ENCODE data around the gene AATF.
"Not testable (repeated sequence)": the region's sequence is repeated elsewhere in the genome, so short reads cannot be mapped to it uniquely, and the experiment has no call there.

Gene AATF

DNA sequence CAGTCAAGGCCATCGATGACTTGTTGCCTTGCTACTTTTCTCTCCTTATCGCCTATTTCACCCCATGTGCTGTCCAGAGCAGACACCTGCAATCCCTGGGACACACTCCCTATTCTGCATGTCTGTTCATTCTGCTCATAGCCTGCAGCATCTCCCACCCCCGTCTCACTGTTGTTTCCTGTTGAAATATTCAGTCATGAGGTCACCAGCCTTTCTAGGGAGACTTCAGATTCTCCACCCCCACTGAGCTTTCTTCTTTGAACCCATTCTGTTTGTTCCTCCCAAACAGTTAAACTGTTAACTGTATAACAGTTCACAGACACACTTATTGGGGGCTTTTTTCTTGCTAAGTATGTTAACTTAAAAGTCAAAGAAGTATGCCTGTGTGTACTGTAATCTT, 94.4 kb downstream of the AATF start:
- no peak for DNase-seq (ENCODE audit: low read depth in 1 of 2, low spot score in 1 of 2)

DNA sequence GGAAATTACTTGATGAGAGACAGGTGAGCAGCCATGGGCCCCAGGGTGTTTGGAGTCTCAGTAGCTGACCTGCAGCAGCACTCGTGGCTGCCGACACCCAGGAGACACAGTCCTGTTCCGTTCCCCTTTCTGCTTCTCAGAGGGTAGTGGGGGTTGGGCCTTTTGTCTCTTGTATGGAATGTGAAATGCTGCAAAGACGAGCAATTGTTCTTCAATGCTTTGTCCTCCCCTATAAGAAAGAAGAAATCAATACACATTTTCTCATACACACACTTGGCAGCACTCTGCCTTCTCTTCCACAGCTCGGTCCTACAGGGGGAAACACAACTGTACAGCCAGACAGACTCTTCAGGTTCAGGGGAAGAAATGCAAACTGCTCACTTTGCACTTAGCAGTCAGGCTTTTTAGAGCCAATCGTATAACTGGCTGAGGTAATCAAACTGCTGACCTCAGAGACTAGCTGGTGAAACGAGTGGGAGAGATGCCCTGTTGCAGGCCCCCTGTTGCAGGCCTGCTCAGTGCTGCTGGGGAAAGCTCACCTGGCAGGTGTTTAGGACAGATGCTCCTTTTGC, 96.7 kb downstream of the AATF start:
- DNase-seq (ENCODE audit: low read depth in 1 of 2, low spot score in 1 of 2): no peak

DNA sequence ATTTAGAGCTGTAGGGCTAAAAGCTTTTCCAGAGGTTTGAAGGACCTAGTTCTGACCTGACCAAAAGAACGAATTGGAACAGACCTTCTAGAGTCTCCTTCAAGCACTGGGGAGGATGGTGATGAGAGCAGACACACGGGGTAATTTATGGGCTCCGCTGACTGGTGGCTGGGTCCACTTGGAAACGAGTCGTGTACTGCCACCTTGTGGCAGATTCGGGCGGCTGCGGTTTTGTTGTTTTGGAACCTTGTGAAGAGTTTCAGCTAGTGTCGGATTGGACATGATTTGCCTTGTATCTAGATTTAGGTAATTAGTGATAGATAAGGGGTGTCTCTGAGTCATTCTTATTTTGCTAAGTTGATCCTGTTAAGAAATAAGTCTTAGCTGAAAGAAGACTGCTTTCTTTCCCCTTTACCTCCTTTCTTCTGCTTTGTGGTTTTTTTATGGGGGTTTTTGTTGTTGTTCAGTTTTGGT, 98.9 kb downstream of the AATF start:
- DNase-seq (ENCODE audit: low read depth in 1 of 2, low spot score in 1 of 2): peak; percentile 59

DNA sequence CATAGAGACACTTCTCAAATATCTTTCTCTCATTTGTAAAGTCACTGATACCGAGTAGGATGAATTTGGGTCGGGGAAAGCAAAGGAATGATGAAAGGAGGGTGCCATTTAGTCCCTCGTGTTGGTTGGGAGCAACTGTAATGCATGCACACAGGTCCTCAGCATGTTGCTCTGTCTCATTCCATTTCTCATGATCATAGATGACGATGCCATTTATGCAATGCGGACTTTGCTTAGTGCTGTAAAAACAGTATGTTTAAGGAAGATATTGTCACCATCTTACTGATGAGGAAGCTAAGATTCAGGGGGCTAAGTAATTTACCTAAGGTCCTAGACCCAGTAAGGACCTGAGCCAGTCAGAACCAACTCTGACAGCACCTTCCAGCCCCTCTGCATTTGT, 100.1 kb downstream of the AATF start:
- no peak for DNase-seq (ENCODE audit: low read depth in 1 of 2, low spot score in 1 of 2)

DNA sequence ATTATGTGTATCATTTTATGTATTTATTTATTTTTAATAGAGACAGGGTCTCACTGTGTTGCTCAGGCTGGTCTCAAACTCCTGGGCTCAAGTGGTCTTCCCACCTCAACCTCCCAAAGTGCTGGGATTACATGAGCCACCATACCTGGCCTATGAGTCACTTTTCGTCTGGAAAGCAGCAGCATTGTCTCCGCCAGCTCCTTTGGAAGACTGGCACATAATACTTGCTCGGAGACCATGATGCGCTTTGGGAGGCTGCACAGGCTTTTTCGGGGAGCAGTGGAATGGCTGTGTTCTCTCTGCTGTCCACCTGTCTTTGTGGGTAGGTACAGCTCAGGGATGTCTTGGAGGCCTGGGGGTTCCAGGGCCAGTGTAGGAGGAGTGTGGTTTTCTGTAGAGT, 102.2 kb downstream of the AATF start:
- no peak for DNase-seq (ENCODE audit: low read depth in 1 of 2, low spot score in 1 of 2)

DNA sequence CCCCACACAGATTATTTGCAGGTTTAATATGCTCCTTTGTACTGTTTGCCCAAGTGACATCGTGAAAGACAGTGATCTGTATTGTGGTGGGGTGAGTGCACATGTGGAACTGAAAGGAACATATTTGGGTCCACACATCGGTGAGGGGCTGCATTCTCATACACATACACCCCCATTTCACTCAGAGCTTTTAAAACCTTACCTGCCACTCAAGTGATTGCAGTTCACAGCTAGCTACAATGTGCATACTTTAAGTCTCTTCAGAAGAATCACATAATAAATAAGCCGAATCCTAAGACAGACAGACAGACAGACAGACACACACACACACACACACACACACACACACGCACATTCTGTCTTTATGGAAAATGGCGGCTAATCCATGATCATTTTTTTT, 102.6 kb downstream of the AATF start:
- no peak for DNase-seq (ENCODE audit: low read depth in 1 of 2, low spot score in 1 of 2)

DNA sequence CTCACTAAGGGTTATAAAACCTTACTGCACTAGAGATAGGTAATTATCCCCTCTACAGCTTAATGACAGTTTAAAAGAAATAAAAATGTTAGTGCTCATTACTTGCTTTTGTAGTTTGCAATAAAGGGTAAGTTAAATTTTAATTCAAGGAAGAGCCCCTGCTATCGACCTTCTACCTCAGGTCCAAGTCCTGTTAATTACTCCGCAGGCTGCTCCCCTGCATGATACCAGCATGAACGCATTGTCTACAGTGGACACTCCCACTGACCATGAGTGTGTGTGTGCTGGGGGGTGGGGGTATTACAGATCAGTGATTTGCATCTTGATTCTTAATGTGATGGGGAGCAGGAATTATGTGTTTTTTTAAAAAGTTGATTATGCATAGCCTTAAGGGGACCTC, 103.1 kb downstream of the AATF start:
- DNase-seq (ENCODE audit: low read depth in 1 of 2, low spot score in 1 of 2): no peak

DNA sequence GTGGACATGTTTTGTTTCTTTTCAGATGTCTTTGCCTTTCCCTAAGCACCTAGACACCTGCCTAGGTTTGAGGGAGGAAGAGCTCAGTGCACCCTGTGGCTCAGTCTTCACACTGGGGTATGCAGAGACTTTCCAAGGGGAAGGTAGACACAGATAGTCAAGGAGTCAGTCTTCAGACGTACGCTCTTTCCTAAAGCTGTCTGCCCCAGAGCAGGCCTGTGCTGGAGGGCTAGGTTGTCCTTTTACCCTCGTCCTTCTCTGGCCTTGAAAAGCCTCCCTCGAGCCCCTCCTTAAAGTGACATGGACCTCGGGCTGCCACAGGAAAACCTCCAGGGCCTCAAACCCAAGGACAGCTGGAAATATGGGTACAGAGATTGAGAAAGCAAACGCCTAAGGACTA, 103.7 kb downstream of the AATF start:
- DNase-seq (ENCODE audit: low read depth in 1 of 2, low spot score in 1 of 2): no peak

DNA sequence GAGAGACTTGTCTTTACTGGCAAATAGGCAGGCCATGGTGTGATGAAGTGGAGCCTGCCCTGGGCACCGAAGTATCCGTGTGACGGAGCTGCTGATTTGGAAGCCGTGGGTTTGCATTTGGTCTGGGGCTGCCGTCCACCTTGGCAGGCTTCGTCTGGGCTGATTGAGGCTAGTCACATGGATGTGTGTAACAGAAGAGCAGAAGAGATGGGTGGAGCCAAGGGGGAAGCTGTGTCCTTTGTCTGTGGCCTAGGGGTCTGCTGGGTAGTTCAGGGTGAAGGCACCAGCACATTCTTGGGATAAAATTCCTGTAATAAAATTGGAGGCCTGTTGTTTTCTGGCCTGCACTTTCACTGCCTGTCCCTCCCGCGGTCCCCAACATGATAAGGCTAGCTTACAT, 106.1 kb downstream of the AATF start:
- no peak for DNase-seq (ENCODE audit: low read depth in 1 of 2, low spot score in 1 of 2)

DNA sequence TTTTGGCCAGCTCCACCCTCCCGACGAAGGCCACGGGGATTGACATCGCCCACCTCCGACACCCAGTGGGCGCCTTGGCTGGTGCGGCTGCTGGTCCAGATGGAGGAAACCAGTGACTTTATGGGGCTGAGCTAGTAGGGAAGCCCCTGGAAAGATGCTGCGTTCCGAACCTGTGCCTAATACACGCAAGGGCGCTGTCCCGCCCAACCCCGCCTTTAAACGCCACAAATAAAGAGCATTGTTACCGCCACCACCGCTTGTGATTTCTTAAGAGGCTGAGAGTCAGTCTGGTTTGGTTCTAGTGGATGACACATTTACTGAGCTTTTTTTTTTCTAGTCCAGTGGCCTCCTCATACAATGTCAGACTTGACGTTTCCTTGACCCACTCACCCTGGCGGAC, 107.9 kb downstream of the AATF start:
- DNase-seq (ENCODE audit: low read depth in 1 of 2, low spot score in 1 of 2): no peak

DNA sequence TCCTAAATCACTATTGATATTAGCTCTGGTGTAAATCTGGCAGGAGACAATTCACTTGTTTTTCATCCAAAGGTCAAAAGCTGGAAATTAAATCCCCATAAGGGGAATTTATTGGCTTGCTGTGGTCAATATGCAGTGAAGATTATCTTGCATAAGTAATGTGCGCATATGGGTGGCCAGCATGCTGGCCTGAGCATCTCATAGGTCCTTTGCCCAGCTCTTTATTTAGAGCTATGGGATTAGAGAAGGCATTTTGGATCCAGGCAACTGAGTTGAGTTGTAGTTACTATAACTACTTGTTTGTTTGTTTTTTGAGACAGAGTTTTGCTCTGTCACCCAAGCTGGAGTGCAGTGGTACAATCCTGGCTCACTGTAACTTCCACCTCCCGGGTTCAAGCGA, 110.7 kb downstream of the AATF start:
- DNase-seq (ENCODE audit: low read depth in 1 of 2, low spot score in 1 of 2): no peak

DNA sequence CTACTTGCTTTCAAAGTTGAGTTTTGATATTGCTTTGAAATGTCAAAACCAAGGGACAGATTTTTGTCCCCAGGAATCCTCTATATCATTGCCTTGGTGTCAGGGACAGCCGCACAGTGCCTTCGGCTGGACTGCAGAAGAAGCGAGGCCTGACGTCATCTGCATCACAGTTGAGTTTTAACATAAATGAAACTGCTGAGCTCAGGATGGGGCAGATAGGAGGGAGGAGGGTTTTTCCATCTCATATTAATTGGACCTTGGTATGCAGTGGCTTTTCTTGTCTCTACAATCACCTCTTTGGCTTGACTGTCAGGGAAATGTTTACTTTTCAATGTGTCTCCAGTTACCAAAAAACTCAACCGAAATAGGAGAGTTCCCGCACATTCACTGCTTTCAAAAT, 111.3 kb downstream of the AATF start:
- DNase-seq (ENCODE audit: low read depth in 1 of 2, low spot score in 1 of 2): no peak

DNA sequence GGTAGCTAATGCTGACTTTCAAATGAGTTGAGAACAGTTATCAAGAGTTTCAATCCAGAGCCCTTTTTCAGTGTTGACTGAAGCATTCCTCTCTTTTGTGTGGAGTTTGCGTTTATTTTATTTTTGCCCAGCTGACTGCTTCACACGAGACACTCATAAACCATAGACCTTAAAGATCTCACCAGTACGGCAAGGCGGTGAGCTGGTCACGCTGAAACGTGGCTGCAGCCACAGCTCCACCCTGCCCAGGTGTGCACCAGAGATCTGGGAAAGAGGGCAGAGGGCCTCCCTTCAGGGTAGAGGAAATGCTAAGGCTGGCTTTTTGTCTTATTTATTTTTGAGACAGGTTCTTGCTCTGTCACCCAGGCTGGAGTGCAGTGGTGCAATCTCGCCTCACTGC, 112.2 kb downstream of the AATF start:
- no peak for DNase-seq (ENCODE audit: low read depth in 1 of 2, low spot score in 1 of 2)

DNA sequence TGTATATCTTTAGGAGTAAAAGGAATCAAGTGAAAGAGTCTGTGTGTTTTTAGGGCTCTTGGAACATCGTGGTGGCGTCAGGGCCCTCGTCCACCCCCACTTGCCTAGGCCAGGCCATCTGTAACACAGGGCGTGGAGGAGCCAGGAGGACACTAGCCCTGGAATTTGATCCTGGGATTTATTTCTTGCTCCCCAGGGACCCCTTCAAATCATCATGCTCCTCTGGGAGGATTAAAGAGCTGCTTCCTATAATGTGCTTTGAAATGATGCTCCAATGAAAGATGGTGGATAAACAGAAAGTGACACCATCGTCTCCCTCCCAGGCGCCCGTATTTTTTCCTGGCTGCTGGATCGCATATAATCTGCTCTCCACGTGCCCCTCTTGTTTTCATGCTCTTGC, 113.3 kb downstream of the AATF start:
- DNase-seq (ENCODE audit: low read depth in 1 of 2, low spot score in 1 of 2): no peak

DNA sequence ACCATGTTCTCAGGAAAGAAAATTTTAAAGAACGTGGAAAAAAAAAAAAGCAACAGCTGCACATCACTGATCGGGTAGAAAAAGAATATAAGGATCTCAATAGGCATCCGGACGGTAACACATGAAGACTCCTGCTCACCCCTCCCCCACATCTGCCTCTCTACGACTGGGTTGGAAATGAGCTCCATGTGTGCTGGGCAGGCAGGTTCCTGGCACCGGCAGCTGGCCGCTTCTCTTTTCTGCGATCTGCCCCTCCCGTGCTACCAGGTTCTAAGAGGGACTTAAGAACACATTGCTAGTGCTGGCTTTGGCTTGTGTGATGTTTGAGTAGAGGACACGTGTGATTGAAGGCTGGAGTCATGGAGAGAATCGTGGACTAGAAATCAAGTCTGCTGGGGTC, 115.5 kb downstream of the AATF start:
- DNase-seq (ENCODE audit: low read depth in 1 of 2, low spot score in 1 of 2): no peak

DNA sequence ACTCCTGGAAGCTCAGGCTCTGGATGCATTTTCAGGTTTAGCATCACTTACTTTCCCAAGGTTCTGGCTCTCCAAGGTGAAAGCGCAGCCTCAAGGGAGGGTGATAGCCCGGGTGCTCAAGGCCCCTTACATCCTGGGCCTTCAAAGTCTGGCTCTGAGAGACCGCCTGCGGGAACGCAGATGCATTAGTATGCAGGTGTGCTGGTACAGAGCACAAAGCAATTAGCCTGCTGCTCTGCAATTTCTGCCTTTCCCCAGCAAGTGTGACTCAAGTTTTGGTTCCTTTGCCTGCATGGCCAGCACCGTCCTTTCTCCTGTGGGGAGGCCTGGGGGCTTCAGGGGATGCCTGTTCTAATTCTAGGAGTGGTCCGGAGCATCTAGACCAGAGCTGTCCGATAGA, 116.2 kb downstream of the AATF start:
- no peak for DNase-seq (ENCODE audit: low read depth in 1 of 2, low spot score in 1 of 2)

DNA sequence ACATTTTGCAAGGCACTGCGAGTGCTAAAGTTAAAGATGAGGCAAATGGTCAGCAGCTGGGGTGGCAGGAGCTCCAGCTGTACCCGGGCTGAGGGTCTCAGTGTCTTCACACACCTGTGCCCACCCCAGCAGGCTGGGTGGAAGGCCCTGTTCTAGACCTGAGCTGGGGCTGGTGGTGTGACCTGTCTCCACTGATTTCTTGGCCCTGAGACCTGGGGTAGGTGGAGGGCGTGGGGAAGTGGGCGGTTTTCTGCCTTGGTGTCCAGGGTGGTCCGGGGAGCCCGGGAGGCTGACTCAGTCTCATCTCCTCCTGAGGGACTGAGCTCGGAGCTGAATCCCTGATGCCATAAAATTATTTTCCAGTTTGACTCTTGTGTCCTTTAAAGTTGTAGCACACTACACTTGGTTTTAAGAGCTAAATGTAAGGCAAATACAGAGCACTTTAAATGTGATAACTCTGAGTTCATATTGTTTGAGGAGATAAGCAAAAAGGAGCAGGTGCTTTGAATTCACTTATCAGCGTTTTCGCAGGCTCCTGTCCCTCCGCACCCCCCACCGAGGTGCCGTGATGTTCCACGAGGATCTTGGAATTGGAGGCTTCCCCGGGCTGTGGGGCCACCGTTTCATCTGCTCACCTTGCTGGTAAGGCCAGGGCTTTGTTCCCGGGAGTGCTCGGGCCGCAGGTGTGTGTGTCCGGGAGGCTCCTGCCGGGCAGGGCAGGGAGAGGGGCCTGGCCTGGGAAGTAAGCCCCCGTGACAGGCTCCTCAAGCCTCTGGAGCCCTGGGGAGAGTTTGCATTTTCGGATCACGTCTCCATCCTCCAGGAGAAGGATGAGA, 117.0 kb downstream of the AATF start:
- no peak for DNase-seq (ENCODE audit: low read depth in 1 of 2, low spot score in 1 of 2)

DNA sequence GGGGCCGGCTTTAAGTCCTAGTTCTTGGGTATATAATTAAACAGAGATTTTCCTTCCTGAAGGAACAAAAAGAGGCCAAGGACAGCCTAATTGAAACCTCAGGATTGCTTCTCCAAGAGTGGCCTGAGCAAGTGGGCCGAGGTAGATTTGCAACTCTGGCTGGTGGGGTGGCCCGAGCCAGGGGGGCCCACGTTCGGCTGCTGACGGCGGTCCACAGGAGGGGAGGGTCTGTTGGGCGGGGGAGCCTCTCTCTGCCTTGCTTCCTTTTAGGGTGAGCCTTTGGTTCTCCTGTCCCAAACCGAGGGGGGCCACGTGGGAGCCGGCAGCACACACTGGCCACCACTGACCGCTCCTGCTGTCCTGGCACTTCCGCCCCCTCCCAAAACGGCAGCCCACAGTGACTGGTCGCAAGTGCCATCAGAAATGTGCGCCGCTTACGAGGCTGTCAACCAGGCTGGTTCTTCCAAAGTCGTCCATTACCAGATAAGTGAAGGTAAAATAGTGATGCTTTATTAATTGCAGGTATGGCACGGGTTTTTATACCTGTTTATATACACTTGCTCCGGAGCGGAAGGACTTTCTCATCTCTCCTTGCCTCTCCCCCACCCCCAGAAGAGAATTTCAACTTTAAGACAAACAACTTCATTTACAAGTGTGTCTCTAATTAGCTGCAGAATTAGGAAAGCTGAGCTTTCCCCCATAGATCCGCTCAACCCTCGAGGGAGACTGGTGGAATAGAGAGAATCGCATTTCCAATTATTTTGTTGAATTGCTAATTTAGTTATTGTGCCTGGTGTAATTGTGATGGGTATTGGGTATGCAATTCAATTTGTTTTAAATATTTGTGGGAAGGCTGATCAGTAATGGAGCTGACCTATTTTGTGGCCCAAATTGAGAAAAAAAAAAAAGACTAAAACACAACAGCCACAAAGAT, 117.8 kb downstream of the AATF start:
- no peak for DNase-seq (ENCODE audit: low read depth in 1 of 2, low spot score in 1 of 2)

DNA sequence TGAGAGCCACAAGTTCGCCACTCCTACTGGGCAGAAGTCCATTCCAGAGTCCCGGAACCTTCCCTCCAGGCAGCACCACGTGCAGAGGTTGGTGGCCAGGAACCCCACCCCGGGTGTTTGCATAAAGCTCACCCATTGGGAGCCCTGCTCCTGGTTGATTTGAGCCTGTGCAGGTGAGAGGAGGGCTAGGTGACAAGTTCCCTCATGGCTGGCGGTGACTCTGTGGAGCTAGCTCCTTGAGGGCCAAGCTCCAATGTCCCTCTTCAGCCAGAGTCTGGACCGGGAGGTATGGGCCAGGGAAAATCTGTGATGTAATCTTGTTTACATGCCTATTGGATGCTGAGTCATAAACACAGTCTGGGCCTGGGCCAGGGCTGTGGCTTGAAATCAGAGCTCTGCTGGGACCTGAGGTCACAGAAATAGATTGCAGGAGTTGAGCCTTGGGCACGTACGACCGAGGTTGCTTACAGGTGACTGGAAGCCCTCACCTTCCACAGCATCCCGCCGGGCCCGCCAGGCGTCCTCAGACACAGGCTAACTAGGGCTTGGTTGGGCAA, 118.9 kb downstream of the AATF start:
- no peak for DNase-seq (ENCODE audit: low read depth in 1 of 2, low spot score in 1 of 2)

DNA sequence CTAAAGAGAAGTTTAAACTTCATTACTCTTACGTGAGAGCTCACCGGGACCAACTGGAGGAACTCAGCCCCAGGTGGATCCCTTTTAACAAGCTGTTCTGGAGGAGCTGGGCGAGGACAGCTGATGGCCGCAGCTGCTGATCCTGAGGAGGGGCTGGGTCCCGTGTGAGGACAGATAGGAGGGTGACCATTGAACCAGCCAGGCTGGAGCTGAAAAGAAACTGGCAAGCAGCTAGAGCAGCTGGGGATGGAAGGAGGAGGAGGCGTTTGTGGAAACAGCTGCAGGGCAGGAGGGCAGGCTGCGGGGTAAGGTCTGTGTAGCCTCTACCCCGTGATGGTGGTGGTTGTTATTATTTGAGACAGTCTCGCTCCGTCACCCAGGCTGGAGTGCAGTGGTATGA, 119.5 kb downstream of the AATF start:
- no peak for DNase-seq (ENCODE audit: low read depth in 1 of 2, low spot score in 1 of 2)

DNA sequence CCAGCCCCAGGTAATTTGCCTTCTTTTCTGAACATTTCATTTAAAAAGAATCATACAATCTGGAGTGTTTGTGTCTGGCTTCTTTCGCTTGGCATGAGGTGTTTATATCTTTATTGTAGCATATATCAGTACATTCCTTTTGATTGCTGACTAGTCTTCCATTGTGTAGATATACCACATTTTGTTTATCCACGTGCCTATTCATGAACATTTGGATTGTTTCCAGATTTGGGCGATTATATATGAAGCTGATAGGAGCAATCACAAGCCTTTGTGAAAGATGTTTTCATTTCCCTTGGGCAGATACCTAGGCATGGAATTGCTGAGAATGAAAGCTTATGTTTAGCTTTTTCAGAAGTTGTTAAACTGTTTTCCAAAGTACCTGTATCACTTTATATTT, 120.3 kb downstream of the AATF start:
- DNase-seq (ENCODE audit: low read depth in 1 of 2, low spot score in 1 of 2): no peak

DNA sequence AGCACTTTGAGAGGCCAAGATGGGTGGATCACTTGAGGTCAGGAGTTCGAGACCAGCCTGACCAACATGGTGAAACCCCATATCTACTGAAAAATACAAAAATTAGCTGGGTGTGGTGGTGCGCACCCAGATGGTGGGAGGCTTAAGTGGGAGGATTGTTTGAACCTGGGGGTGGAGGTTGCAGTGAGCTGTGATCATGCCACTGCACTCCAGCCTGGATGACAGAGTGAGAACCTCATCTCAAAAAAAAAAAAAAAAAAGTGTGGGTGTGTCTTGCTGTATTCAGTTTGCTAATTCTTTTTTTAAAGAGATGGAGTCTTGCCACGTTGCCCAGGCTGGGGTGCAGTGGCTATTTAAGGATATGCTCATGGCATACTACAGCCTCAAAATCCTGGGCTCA, 124.7 kb downstream of the AATF start:
- not testable (repeated sequence) for DNase-seq (ENCODE audit: low read depth in 1 of 2, low spot score in 1 of 2)
